ENCODE results near the gene GJB3.
A peak's percentile ranks its signal among the peaks of the same experiment; 100 is the strongest.

GJB3 gene

GRCh38 chr1:34822202-34822601, 41.2 kb downstream of the GJB3 start:
- no peak overlapping the region for H3K4me3 ChIP-seq (ENCODE audit: severe bottlenecking)
- no peak for DNase-seq (ENCODE audit: low spot score)

GRCh38 chr1:34824817-34825454, 43.9 kb downstream of the GJB3 start:
- no peak for TF ChIP-seq CTCF (IDR thresholded peaks at IDR 0.05; ENCODE audit: poor library complexity, severe bottlenecking)
- ATAC-seq (ENCODE audit: low read depth), result no peak
- H3K9me3 ChIP-seq (ENCODE audit: severe bottlenecking), result no peaks in the 10 kb centered on the region
- no peaks in the 10 kb centered on the region for H3K36me3 ChIP-seq (ENCODE audit: low read depth)
- no peaks in the 10 kb centered on the region for H3K4me1 ChIP-seq (ENCODE audit: insufficient read depth, poor library complexity, severe bottlenecking)
- no peaks in the 10 kb centered on the region for H3K27me3 ChIP-seq (ENCODE audit: insufficient read depth, poor library complexity, severe bottlenecking)
- H3K27ac ChIP-seq (ENCODE audit: poor library complexity, severe bottlenecking), result no peak overlapping the region
- DNase-seq (ENCODE audit: low spot score), result no peak
- no peak overlapping the region for H3K4me3 ChIP-seq (ENCODE audit: severe bottlenecking)

More at GRCh38 chr1:34822202-34822601, 41.2 kb downstream of the GJB3 start:
- H3K36me3 ChIP-seq (ENCODE audit: low read depth), result no peaks in the 10 kb centered on the region
- H3K4me1 ChIP-seq (ENCODE audit: insufficient read depth, poor library complexity, severe bottlenecking), result no peaks in the 10 kb centered on the region
- no peaks in the 10 kb centered on the region for H3K9me3 ChIP-seq (ENCODE audit: severe bottlenecking)
- ATAC-seq (ENCODE audit: low read depth), result no peak
- H3K27me3 ChIP-seq (ENCODE audit: insufficient read depth, poor library complexity, severe bottlenecking), result no peaks in the 10 kb centered on the region
- H3K27ac ChIP-seq (ENCODE audit: poor library complexity, severe bottlenecking), result no peak overlapping the region
- TF ChIP-seq CTCF (IDR thresholded peaks at IDR 0.05; ENCODE audit: poor library complexity, severe bottlenecking), result no peak

- H3K36me3 ChIP-seq (ENCODE audit: low read depth), result no peaks in the 10 kb centered on the region
- ATAC-seq (ENCODE audit: low read depth), result 0 out of 3 replicates have a peak, but pooled peaks have one; percentile 10
- H3K4me3 ChIP-seq (ENCODE audit: severe bottlenecking), result no peak overlapping the region
- DNase-seq (ENCODE audit: low spot score), result no peak
- no peak overlapping the region for H3K27ac ChIP-seq (ENCODE audit: poor library complexity, severe bottlenecking)
- H3K9me3 ChIP-seq (ENCODE audit: severe bottlenecking), result no peaks in the 10 kb centered on the region
- H3K27me3 ChIP-seq (ENCODE audit: insufficient read depth, poor library complexity, severe bottlenecking), result no peaks in the 10 kb centered on the region
- no peak for TF ChIP-seq CTCF (IDR thresholded peaks at IDR 0.05; ENCODE audit: poor library complexity, severe bottlenecking)
- H3K4me1 ChIP-seq (ENCODE audit: insufficient read depth, poor library complexity, severe bottlenecking), result no peaks in the 10 kb centered on the region
Measured at GRCh38 chr1:34825455-34826091, 44.6 kb downstream of the GJB3 start.

GRCh38 chr1:34827341-34827941, 46.4 kb downstream of the GJB3 start:
- H3K36me3 ChIP-seq (ENCODE audit: low read depth), result no peaks in the 10 kb centered on the region
- DNase-seq (ENCODE audit: low spot score) (no peak), ATAC-seq (ENCODE audit: low read depth) (no peak)
- H3K9me3 ChIP-seq (ENCODE audit: severe bottlenecking), result no peaks in the 10 kb centered on the region
- H3K4me1 ChIP-seq (ENCODE audit: insufficient read depth, poor library complexity, severe bottlenecking), result no peaks in the 10 kb centered on the region
- no peaks in the 10 kb centered on the region for H3K27me3 ChIP-seq (ENCODE audit: insufficient read depth, poor library complexity, severe bottlenecking)
- TF ChIP-seq CTCF (IDR thresholded peaks at IDR 0.05; ENCODE audit: poor library complexity, severe bottlenecking), result no peak
- H3K4me3 ChIP-seq (ENCODE audit: severe bottlenecking), result no peak overlapping the region
- no peak overlapping the region for H3K27ac ChIP-seq (ENCODE audit: poor library complexity, severe bottlenecking)

- H3K9me3 ChIP-seq (ENCODE audit: severe bottlenecking), result no peaks in the 10 kb centered on the region
- ATAC-seq (ENCODE audit: low read depth), result no peak
Measured at GRCh38 chr1:34828611-34829010, 47.6 kb downstream of the GJB3 start.

More at GRCh38 chr1:34828611-34829010, 47.6 kb downstream of the GJB3 start:
- H3K27ac ChIP-seq (ENCODE audit: poor library complexity, severe bottlenecking), result no peak overlapping the region
- H3K4me1 ChIP-seq (ENCODE audit: insufficient read depth, poor library complexity, severe bottlenecking), result no peaks in the 10 kb centered on the region
- H3K27me3 ChIP-seq (ENCODE audit: insufficient read depth, poor library complexity, severe bottlenecking), result no peaks in the 10 kb centered on the region
- TF ChIP-seq CTCF (IDR thresholded peaks at IDR 0.05; ENCODE audit: poor library complexity, severe bottlenecking), result no peak
- no peaks in the 10 kb centered on the region for H3K36me3 ChIP-seq (ENCODE audit: low read depth)
- H3K4me3 ChIP-seq (ENCODE audit: severe bottlenecking), result no peak overlapping the region
- no peak for DNase-seq (ENCODE audit: low spot score)
